Activated T-helper 1 cell treated with Interleukin-2 at 50 U/mL for 16 hours (primary cell): ENCODE measurements around the gene KIF3C.
"Not testable (repeated sequence)": the region's sequence is repeated elsewhere in the genome, so short reads cannot be mapped to it uniquely, and the experiment has no call there.

ENCODE experiments used
- DNase-seq: peaks from one replicate; pipeline ENCODE4 v3.0.0-alpha.2; 2020; ENCODE audit warnings: low read depth

KIF3C gene

GRCh38 chr2:25915944-25916772, 66.1 kb downstream of the KIF3C start:
- peak; percentile 6 for DNase-seq

GRCh38 chr2:25915411-25915810, 66.9 kb downstream of the KIF3C start:
- not testable (repeated sequence) for DNase-seq

GRCh38 chr2:25913696-25913973, 68.7 kb downstream of the KIF3C start:
- DNase-seq: not testable (repeated sequence)

- DNase-seq: no peak
These were observed 69.2 kb downstream of the KIF3C start for GRCh38 chr2:25912851-25913695.

GRCh38 chr2:25909574-25909973, 72.7 kb downstream of the KIF3C start:
- not testable (repeated sequence) for DNase-seq

- DNase-seq: no peak
These were observed 77.2 kb downstream of the KIF3C start for GRCh38 chr2:25905126-25905525.

- DNase-seq: no peak
These were observed 79.0 kb downstream of the KIF3C start for GRCh38 chr2:25903216-25903776.

GRCh38 chr2:25899404-25899970, 82.8 kb downstream of the KIF3C start:
- DNase-seq: no peak

- no peak for DNase-seq
These were observed 84.8 kb downstream of the KIF3C start for GRCh38 chr2:25897506-25897905.

GRCh38 chr2:25896308-25896707, 86.0 kb downstream of the KIF3C start:
- DNase-seq: not testable (repeated sequence)

- no peak for DNase-seq
These were observed 86.7 kb downstream of the KIF3C start for GRCh38 chr2:25895610-25896009.

GRCh38 chr2:25895018-25895417, 87.3 kb downstream of the KIF3C start:
- no peak for DNase-seq

- DNase-seq: no peak
These were observed 88.0 kb downstream of the KIF3C start for GRCh38 chr2:25894135-25894830.

GRCh38 chr2:25891672-25892071, 90.6 kb downstream of the KIF3C start:
- DNase-seq: no peak

- DNase-seq: no peak
These were observed 94.6 kb downstream of the KIF3C start for GRCh38 chr2:25887624-25888242.

- DNase-seq: no peak
These were observed 96.4 kb downstream of the KIF3C start for GRCh38 chr2:25885933-25886332.

- DNase-seq: no peak
These were observed 100.5 kb downstream of the KIF3C start for GRCh38 chr2:25881764-25882163.

GRCh38 chr2:25879133-25879730, 103.1 kb downstream of the KIF3C start:
- no peak for DNase-seq

GRCh38 chr2:25878361-25879132, 103.8 kb downstream of the KIF3C start, which contains the start of gene ASXL2:
ASXL2 (minus strand) TSS chr2:25878487; CDS start chr2:25878222, 265 bp downstream.
- peak; percentile 99 for DNase-seq
